Activated CD8-positive, alpha-beta memory T cell treated with anti-CD3 and anti-CD28 coated beads for 1 hour (primary cell): ENCODE results near the gene ZBTB6.

ENCODE experiments used
- DNase-seq, 2 donors: peaks; one replicate each; pipeline ENCODE4 v3.0.0-alpha.2; 2020; ENCODE audit warnings: low read depth in 1 of 2; ENCODE audit errors: extremely low read depth in 1 of 2

Gene ZBTB6

GRCh38 chr9:122912964-122913673, at the start of gene ZBTB6:
Gene ZBTB6 (minus strand): TSS chr9:122913323. CDS start chr9:122912072, 1,251 bp downstream.
- DNase-seq = peak; percentile 28 to 40

GRCh38 chr9:122961139-122961538, 48.0 kb upstream of the ZBTB6 start:
- DNase-seq = no peak

DNA sequence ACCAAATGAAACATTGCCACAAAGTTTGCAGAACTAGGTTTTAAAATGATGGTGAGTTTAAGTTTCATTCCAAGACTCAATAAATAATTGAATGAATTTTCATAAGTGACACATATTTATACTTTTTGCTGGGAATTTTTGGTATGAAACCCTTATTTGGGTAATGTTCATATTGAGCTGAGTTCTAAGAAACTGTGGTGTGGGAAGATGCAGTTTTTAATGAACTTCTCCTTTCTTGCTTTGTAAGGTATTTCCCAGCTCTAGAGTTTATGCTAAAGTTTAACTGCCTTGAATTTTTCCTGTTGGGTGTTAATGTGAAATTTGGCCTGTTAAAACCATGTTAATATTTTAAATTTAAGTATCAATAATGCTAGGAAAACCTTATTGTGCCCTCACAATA, 42.8 kb upstream of the ZBTB6 start:
- no peak for DNase-seq

GRCh38 chr9:122954253-122954691, 41.1 kb upstream of the ZBTB6 start:
- no peak for DNase-seq

DNA sequence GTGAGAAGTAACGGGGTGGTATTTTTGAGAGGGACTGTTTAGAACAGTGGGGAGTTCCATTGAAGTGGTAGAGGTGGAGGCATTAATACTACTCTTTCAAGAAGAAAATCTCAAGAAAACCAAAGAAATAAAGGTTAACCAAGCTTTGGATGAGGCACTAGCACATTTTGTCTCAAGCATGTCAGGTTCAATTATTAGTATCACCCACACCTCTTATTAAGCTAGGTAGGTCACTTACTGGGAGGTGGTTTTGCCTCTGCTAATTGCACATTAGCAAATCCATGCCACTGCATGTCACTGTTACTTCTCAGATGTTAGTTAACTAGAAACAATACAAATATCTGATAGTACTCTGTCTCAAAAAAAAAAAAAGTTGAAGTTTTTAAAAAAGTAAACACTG, 37.9 kb upstream of the ZBTB6 start:
- no peak for DNase-seq

- no peak for DNase-seq
These were observed 37.1 kb upstream of the ZBTB6 start for GRCh38 chr9:122950263-122950662.

DNA sequence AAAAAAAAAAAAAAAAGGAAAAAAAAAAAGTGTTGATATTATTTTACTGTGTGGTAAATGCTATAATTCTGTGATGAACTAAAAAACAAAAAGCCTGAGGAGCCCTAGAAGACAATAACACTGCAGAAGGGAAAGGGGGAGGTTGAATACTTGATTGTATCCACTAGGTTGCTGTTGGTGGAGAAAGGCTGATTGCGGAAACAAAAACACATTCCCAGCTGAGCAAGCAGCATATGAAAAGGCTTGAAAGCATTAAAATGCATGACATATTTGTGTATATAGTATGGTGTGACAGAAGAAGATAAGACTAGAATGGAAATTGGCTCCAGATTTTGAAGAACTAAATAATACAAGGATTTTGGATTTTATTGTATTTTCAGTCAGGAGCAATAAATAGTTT, 36.6 kb upstream of the ZBTB6 start:
- no peak for DNase-seq

- no peak for DNase-seq
These were observed 35.2 kb upstream of the ZBTB6 start for GRCh38 chr9:122948313-122948712.

- no peak for DNase-seq
These were observed 33.4 kb upstream of the ZBTB6 start for GRCh38 chr9:122946461-122947005.

- no peak for DNase-seq
These were observed 32.1 kb upstream of the ZBTB6 start for GRCh38 chr9:122944960-122945888.

- no peak for DNase-seq
These were observed 28.6 kb upstream of the ZBTB6 start for GRCh38 chr9:122941582-122942234.

- DNase-seq = peak; percentile 98 to 99
These were observed 27.8 kb upstream of the ZBTB6 start, which contains the start of gene RABGAP1 for GRCh38 chr9:122940749-122941581. Gene RABGAP1 (plus strand): TSS chr9:122941020. CDS start chr9:122957060, 16,040 bp downstream.

- no peak for DNase-seq
These were observed 27.3 kb upstream of the ZBTB6 start for GRCh38 chr9:122940454-122940748.

- no peak for DNase-seq
These were observed 26.5 kb upstream of the ZBTB6 start for GRCh38 chr9:122939601-122940000.

DNA sequence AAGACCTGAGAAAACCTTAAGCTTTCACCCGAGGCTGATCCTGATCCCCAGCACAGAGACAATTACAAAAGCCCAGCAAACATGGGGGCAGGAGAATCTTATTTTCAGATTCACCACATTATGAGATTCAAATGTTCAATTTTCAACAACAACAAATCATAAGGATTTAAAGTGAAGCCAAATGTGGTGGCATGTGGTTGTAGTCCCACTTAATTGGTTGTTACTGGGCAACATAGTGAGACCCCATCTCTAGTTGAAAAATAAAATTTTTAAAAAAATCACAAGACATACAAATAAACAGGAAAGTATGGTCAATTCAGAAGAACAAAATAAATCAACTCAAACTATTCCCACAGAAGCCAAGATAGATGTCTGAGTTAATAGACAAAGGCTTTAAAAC, 23.8 kb upstream of the ZBTB6 start:
- DNase-seq = no peak

- no peak for DNase-seq
These were observed 23.3 kb upstream of the ZBTB6 start for GRCh38 chr9:122936464-122936863.

DNA sequence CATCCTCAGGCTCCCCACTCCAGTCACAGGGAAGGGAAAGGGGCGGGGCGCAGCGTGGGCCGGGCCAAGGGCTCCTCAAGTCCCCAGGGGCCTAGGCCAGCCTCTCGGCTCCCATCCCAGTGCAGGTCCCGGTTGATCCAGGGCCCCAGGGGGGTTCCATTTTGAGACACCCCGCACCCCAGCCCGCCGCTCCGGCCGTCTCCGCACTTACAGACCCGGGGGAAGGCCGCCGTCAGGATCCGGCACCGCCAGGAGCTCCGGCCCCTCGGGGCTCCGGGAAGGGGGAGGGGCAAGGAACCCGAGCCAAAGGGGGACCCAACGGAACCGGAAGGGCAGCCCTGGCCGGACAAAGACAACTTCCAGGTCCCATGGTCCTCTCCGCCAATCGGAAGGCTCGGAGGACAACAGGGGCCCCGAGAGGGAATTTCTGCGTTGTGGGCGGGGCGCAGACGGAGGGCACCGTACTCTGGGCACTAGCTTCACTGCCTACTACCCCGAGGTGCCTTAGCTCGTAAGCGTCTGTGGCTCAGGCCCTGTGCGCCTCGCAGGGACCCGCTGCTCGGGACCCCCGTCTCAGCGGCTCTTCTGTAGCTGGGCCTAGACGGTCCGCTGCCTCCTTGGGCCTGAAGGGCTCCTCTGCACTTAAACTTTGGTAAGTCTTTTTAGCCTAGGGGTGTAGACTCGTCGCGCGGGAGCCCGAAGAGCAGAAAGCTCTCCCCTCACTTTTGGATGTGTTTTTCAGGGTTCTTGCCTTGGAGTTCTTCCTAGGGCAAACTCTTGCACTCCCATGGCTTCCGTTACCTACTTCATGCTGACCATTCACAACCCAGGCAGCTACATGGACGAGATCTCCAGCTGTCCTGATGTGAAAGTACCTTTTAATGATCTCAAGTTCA, 18.4 kb upstream of the ZBTB6 start, which contains the start of gene ZBTB26:
ZBTB26 (minus strand) TSS at position 287 of the 896 bp plus-strand sequence. CDS start 11,578 bp downstream, outside the sequence.
- DNase-seq = peak; percentile 75 to 78

- DNase-seq = no peak
These were observed 17.6 kb upstream of the ZBTB6 start for GRCh38 chr9:122930541-122931225.
